ENCODE measurements around the gene HOXB6.

Gene HOXB6

DNA sequence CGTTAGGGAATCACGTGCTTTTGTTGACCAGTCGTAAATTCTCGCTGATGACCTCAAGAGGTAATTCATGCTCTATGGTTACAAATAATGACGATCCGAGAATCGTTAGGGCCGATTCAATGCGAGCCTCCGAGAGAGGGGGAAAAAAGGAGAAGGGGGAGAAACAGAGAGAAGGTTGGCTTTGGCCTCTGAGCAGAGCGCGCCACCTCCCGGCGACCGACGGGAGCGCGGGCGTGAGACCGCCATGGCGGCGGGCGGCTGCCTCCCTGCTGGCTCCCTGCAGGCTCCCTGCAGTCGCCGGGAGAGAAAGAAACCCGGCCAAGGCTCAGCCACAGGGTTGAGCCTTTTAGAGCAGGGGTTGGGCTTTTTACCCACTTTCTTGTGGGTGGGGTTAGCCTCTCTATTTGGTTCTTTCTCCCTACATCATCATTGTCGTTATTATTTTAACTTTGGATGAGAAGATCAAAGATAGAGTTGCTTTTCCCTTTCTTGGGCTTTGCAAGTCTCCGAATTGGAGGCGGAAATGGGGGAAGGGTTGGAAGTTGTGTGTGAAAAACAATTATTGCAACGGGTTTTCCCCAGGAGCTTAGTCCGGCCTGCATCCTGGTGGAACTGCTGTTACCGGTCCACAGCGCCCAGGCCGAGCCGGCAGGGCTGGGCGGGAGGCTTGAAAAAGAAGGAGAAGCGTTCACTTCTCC is 10.8 kb downstream of the HOXB6 start:
- no peak for DNase-seq

- DNase-seq, result no peak
Measured at GRCh38 chr17:48593126-48593829, 11.5 kb downstream of the HOXB6 start, which contains the start of gene HOXB5. Gene HOXB5, minus strand, starts transcription at chr17:48593779. Its CDS starts 97 bp downstream, at chr17:48593682.

- no peak for DNase-seq
Measured at GRCh38 chr17:48592577-48592976, 12.2 kb downstream of the HOXB6 start.

- no peak for DNase-seq
Measured at GRCh38 chr17:48592057-48592514, 12.7 kb downstream of the HOXB6 start.

DNA sequence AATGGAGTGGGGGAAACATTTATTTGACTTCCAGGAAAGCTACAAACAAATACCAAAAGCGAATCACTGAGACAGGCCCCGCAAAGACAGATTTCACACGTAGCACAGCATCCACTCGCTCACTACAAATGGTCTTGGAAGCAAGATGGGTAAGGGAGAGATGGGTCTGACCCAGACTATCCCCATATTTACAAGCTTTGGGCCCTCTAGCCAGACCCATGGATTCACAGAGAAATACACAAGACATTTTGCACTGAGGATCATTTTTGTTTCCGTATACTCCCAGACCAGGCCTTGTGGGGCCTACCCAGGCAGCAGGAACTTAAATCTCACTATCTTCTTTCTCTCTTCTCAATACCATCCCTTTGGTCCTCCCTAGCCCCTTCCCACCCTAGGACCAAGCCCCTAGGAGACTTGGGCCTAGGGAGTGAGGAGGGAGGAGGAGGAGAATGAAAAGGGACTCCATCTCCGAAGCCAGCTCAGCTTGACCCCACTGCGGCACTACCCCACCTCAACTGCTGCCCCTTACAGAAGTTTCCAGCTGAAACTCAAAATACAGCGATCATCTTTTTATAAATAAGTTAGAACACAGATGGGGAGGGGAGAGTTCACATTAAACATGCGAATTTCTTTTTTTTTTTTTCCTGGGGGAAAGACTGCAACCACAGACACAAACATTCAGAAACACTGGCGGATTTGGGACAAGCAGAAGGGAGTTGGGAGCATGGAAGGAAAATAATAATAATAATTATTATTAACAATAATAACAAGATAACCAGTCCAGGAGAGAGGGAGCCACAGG is 13.3 kb downstream of the HOXB6 start:
- no peak for DNase-seq

DNA sequence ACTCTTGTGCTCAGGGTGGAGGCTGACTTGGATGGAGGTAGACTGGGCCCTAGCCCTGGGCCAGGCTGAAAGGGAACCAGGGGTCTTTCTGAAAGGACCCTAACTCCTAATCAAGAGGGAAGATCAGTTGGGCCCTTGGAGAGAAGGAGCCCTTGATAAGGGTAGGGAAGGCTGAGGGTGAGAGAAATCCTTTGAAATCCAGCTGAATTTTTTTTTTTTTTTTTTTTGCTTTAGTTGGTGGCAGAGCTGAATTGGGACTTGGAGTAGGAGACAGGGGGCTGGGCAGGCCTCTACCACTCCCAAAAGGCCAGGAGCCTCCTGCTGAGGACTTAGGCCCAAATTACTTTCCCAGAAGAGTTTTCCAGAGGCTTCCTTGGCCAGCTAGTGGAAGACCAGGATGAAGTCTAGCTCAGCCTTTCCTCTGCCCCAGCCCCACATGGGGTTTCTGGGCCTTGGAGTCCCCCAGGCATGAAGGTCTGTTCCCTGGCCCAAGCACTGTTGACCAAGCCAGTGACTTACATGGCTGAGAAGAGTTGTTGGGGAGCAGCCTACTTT is 14.1 kb downstream of the HOXB6 start:
- DNase-seq, result no peak

GRCh38 chr17:48589831-48590606 is 14.8 kb downstream of the HOXB6 start, which contains the start of gene HOXB3:
Gene HOXB3, minus strand, starts transcription at chr17:48590241. Its CDS starts 37,767 bp downstream, at chr17:48552474.
- DNase-seq, result no peak

DNA sequence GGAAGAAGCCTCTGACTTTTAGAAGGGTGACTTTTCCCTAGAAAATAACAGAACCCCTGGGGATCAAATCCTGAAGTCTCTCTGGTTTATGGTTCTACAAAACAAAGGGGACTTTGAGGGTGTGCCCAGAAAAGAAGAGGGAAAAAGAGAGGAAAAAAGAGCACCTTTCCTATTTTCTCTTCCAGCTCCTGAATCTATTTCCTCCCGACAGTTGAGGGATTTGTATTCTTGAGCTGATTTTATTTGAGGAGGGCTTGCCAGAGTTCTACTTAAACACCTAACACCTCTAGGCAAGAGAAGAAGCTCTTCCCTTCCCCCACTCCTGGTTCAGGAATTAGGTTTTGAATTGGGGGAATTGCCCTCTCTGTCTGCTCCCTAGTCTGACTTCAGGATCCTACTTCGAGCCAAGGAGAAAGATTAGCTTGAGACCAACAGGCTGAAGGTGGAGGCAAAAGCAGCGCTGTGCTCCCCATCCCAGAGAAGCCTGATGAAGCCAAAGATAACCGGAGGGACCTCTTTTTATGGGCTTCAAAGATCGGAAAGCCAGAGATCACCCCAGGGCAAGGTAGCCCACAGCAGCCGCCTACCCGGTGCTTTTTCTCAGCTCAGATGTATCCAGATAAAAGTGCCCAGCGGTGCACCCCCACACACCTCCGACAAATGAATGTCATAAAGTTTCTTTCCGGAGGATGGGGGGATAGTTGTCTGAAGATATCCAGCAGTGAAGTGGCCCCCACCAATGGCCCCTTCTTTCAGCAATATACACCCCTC is 15.5 kb downstream of the HOXB6 start:
- no peak for DNase-seq

DNA sequence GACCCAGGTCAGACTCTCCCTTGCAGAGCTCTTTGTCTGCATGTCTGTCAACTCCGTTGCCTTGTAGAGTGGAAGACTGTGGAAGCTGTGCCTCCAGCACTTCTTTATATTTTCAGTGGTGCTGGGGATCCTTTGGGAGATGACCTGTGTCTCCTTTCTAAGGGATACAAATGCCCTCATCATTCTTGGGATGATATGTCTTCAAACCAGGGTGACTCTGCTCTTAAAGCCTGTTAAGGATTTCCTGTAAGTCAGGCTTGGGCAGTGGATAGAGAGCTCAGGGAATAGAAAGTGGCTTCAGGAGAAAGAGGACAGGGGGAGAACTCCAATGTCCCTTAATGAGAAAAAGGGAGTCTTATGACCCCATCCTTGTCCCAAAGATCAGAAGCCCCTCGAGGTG is 16.3 kb downstream of the HOXB6 start:
- DNase-seq, result no peak

GRCh38 chr17:48588074-48588415 is 16.7 kb downstream of the HOXB6 start:
- no peak for DNase-seq

GRCh38 chr17:48587276-48588073 is 17.3 kb downstream of the HOXB6 start:
- DNase-seq, result no peak

DNA sequence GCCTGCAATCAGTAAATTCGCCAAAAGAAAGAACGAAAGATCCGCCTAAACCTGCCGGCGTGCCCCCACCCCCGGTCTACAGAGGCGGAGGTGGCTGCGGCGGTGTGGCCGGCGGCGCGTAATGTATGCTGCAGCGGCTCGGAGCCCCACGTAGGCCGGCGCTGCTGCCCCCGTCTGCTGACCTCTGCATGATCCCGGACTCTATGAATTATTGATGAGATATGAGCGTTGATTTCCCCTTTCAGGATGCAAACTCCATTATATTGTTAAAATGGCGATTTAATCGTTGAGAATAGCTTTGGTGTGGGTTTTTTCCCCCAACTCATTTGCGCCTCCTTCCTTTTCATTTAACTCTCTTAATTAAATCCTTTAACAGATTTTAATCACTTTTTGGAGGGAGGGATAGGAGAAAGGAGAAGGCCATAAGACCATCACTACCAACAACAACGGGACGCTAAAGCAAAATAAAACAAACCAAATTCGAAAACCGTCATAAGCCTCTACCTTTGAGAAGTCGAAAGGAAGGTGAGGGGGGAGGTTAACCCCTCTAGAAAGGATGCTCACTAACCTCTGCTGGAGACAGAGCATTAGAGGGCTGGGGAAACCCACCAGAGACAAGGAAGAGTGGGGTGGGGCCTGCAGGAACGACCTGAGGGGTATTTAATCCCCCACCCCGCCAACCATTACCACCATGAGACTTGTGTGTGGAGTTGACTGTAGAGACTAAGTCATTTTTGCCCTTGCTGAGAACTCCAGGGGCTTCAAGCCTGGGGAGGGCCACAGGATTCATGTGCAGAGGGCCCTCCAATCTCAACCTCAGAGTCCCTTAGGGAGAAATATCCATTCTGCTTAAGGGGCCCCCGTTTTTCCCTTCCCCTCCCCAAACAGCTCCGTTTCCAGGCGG is 18.2 kb downstream of the HOXB6 start:
- DNase-seq, result no peak

DNA sequence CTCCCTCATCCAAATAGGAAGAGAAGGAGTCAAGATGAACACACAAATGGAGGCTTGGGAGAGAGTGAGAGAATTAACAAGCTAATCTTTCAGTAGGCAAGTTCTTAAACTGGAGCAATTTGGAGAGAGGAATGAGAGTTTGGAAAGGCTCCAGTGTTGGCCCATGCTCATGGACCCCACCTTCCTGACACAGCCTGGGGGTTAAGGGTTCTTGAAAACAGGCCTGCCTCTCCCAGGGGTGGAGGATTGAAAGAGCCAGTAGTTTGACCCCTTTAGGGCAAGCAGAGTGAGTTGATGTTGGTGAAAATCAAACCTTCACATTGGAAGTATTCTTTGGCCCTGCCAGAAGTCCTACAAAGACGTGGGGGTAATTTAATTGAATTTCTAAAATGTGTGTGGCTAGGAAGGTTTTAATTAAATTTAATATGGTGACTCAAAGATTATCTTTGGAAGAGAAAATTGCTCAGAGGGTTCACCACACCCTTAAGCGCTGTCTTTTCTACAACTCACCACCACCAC is 20.5 kb downstream of the HOXB6 start:
- DNase-seq, result no peak

GRCh38 chr17:48583708-48584222 is 21.0 kb downstream of the HOXB6 start:
- no peak for DNase-seq

GRCh38 chr17:48582750-48583069 is 22.1 kb downstream of the HOXB6 start:
- DNase-seq, result no peak

- no peak for DNase-seq
Measured at GRCh38 chr17:48579760-48580554, 24.8 kb downstream of the HOXB6 start.

DNA sequence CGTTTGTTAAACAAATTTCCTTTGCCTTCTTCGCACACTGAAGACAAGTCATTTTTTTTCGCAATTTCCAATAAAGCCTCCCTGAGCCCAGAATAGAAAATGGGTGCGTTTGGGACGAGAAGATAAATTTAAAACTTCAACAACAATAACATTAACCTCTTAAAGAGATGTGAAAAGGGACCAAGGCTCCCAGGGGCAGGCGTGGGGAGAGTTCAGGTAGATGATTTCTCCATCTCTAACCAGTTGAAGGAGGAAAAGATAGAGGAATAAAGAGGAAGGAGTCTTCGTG is 25.4 kb downstream of the HOXB6 start:
- no peak for DNase-seq

DNA sequence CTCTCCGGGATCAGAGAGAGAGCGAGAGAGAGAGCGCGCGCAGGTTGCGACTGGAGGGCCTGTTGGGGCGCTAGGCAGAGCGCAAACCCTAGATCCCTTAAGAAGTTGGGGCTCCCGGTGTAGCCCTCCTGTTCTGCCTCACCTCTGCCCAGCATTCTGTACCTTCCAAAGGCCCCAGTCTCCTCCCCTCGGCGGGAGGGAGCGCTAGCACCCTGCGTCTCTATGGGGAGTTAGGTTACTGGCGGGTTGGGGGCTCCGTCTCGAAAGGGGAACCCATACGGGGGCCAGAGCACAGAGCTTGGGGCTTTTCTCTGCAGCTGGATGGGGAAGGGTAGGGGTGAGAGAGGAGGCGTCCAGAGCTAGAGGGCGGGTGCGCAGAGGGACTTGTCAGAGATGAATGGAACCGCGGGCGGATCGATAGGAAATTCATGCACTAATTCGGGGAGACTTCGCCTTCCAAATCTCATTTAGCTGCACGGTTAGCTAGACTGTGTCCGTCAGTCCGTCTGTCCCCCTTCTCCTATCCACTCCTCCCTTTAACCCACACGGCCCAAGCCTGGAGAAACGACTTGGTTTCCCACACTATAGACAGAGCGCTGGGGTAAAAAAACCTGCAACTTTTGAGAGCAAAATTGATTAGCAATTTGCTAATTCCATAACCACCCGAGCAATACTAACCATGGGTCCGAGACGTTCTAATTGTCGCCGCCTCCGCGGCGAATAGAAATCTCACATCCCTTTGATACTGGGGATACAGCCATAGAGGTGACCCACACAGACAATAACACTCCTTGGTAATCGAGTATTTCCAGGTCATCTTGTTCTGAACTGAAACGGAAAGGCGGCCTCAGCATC is 25.9 kb downstream of the HOXB6 start:
- DNase-seq, result no peak
